GM23338 (cell line): Measurements from ENCODE around the gene WFDC12. TPM values are rescaled to one million over a fixed set of nuclear protein-coding genes. Genes with fewer than 3 reads are reported as not detected.
"Not testable (repeated sequence)": the region's sequence is repeated elsewhere in the genome, so short reads cannot be mapped to it uniquely, and the experiment has no call there.

Source experiments
- ATAC-seq: fragments of 200-7000 bp; cut with Tn5 transposase; 3 replicates; pipeline ENCODE4 v1.9.1; 2020
- DNase-seq: peaks from one replicate; pipeline ENCODE4 v3.0.0-alpha.2; 2015; ENCODE audit warnings: low spot score
- H2AFZ ChIP-seq: fragments of 200-600 bp; sonication (generic); 2 replicates; pipeline ENCODE4 v1.8.0; 2016; ENCODE audit warnings: antibody characterized with exemption, mild to moderate bottlenecking, moderate library complexity
- H3F3A ChIP-seq: fragments of 200-600 bp; sonication (generic); replicated peaks from 2 replicates; pipeline ENCODE4 v1.8.0; 2017; ENCODE audit warnings: antibody characterized with exemption, mixed run types, low read depth
- H3K27ac ChIP-seq: fragments of 200-600 bp; sonication (generic); 2 replicates; pipeline ENCODE4 v1.6.1; 2016; ENCODE audit warnings: low read depth
- H3K27me3 ChIP-seq: fragments of 200-600 bp; sonication (generic); 2 replicates; pipeline ENCODE4 v1.8.0; 2016; ENCODE audit warnings: mild to moderate bottlenecking, mixed run types, moderate library complexity; ENCODE audit not compliant: insufficient read depth
- H3K36me3 ChIP-seq: fragments of 200-600 bp; sonication (generic); 2 replicates; pipeline ENCODE4 v1.8.0; 2016; ENCODE audit warnings: mild to moderate bottlenecking; ENCODE audit not compliant: insufficient read depth
- H3K4me1 ChIP-seq: fragments of 200-600 bp; sonication (generic); 2 replicates; pipeline ENCODE4 v1.8.0; 2016; ENCODE audit warnings: mild to moderate bottlenecking, moderate library complexity; ENCODE audit not compliant: insufficient read depth
- H3K4me2 ChIP-seq: fragments of 200-600 bp; sonication (generic); 2 replicates; pipeline ENCODE4 v1.7.1; 2017; ENCODE audit warnings: mixed run types
- H3K4me3 ChIP-seq: fragments of 200-600 bp; sonication (generic); 2 replicates; pipeline ENCODE4 v1.6.1; 2016; ENCODE audit warnings: mixed run types
- H3K79me2 ChIP-seq: fragments of 200-600 bp; sonication (generic); replicated peaks from 2 replicates; pipeline ENCODE4 v1.8.0; 2017; ENCODE audit warnings: mild to moderate bottlenecking; ENCODE audit not compliant: insufficient read depth
- H3K9me2 ChIP-seq: fragments of 200-600 bp; sonication (generic); 2 replicates; pipeline ENCODE4 v1.8.0; 2017; ENCODE audit not compliant: insufficient read depth
- H4K20me1 ChIP-seq: fragments of 200-600 bp; sonication (generic); replicated peaks from 2 replicates; pipeline ENCODE4 v1.8.0; 2017; ENCODE audit warnings: mild to moderate bottlenecking; ENCODE audit not compliant: insufficient read depth
- H3K27ac Mint-ChIP-seq: 2 replicates; pipeline ENCODE4 v1.8.0; 2020; ENCODE audit warnings: inconsistent platforms, mild to moderate bottlenecking, moderate library complexity, mixed read lengths
- H3K27me3 Mint-ChIP-seq: 3 replicates; pipeline ENCODE4 v1.8.0; 2022; ENCODE audit warnings: low read depth, mild to moderate bottlenecking, moderate library complexity, mixed read lengths, inconsistent platforms; ENCODE audit not compliant: insufficient read depth, poor library complexity
- H3K36me3 Mint-ChIP-seq: 3 replicates; pipeline ENCODE4 v1.8.0; 2021; ENCODE audit warnings: low read depth, mild to moderate bottlenecking, inconsistent platforms, moderate library complexity, mixed read lengths
- H3K4me1 Mint-ChIP-seq: 3 replicates; pipeline ENCODE4 v1.8.0; 2020; ENCODE audit warnings: mild to moderate bottlenecking, inconsistent platforms, mixed read lengths
- H3K4me3 Mint-ChIP-seq: 3 replicates; pipeline ENCODE4 v1.8.0; 2021; ENCODE audit warnings: moderate library complexity, mild to moderate bottlenecking, inconsistent platforms, mixed read lengths
- H3K9me3 Mint-ChIP-seq: 3 replicates; pipeline ENCODE4 v1.8.0; 2020; ENCODE audit warnings: moderate library complexity, mild to moderate bottlenecking, inconsistent platforms, mixed read lengths
- CREB1 ChIP-seq: fragments of 250-450 bp; sonication (Bioruptor Pico); IDR thresholded peaks from 2 replicates; pipeline ENCODE4 v1.5.0; 2020; ENCODE audit warnings: low read depth, mild to moderate bottlenecking, moderate library complexity
- EZH2 ChIP-seq: fragments of 200-600 bp; sonication (generic); IDR thresholded peaks from one replicate; pipeline ENCODE4 v1.8.0; 2017; ENCODE audit warnings: antibody characterized with exemption, mild to moderate bottlenecking, low read depth; ENCODE audit not compliant: unreplicated experiment
- NANOG ChIP-seq: IDR thresholded peaks from 2 replicates; pipeline ENCODE4 v1.6.1; 2016; ENCODE audit warnings: antibody characterized with exemption, borderline replicate concordance
- STAT1 ChIP-seq: IDR thresholded peaks from one replicate; pipeline ENCODE4 v1.6.1; 2016; ENCODE audit warnings: antibody characterized with exemption; ENCODE audit not compliant: unreplicated experiment
- polyA plus RNA-seq: library from polyadenylated mRNA; unstranded; fragments of >200 nt; fragmentation: Nextera tagmentation; extraction: Ambion mirVana; gene quantifications from 2 replicates; pipeline ENCODE4 v1.2.1, GENCODE V29; 2016
- total RNA-seq: library from RNA; depleted of rRNA; stranded (reverse); fragments of >200 nt; shearing (Covaris generic); gene quantifications from 2 replicates; pipeline ENCODE4 v1.2.3, GENCODE V29; 2014
- TF ChIP-seq, protein P1 (sequence below), 2 experiments: fragments of 200-600 bp in 1 of 2; sonication (generic) in 1 of 2; conservative IDR thresholded peaks; 2 replicates each; pipeline versions ENCODE4 v1.5.1 to v1.6.1; 2016 to 2017; ENCODE audit warnings: antibody characterized with exemption in 2 of 2, low read depth in 2 of 2, mild to moderate bottlenecking in 2 of 2, moderate library complexity in 1 of 2
- TF ChIP-seq, protein P2 (sequence below): IDR thresholded peaks from one replicate; pipeline ENCODE4 v1.6.1; 2018; ENCODE audit warnings: antibody characterized with exemption; ENCODE audit not compliant: unreplicated experiment

WFDC12 gene
- total and polyA plus RNA-seq, 2 experiments from 2014 or later: not detected

DNA sequence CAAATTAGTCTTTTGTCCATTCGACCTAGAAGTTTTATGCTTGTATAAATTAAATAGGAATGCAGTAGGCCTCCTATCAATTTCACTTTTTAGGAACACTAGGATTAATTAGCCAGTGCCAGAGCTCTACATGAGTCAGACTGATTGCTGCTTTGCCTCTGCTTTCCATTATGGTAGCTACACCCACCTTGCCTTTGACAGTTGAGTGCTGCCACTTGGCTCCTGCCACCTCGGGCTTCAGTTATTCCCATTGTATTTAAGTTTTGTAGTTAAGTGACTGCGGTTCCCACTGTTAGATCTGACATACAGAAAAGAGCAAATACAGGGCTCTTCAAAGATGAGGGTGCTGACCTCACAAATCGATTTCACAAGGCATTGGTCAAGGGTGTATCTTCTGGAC lies 16.6 kb upstream of the WFDC12 start:
- Histone ChIP-seq H3K36me3 (no peaks in the 10 kb centered on the region), H3K4me3 (no peak overlapping the region), H3K79me2 (no peaks in the 10 kb centered on the region), H3F3A (no peaks in the 10 kb centered on the region), H4K20me1 (no peaks in the 10 kb centered on the region), H3K27ac (no peak overlapping the region), H2AFZ (no peak overlapping the region), H3K9me2 (peaks cover 10% of the 10 kb centered on the region; the same call in 1 of the 2 replicates), H3K4me2 (no peak overlapping the region), H3K4me1 (no peaks in the 10 kb centered on the region), H3K27me3 (no peaks in the 10 kb centered on the region)
- Mint-ChIP-seq H3K4me3 (no peak overlapping the region), H3K27ac (no peak overlapping the region), H3K9me3 (no peaks in the 10 kb centered on the region), H3K36me3 (no peaks in the 10 kb centered on the region), H3K4me1 (no peaks in the 10 kb centered on the region), H3K27me3 (no peaks in the 10 kb centered on the region)
- ATAC-seq (no peak), DNase-seq (no peak)
- TF ChIP-seq CREB1 (CRISPR knock-in tag): no peak
- TF ChIP-seq STAT1: no peak
- TF ChIP-seq, protein P1, sequence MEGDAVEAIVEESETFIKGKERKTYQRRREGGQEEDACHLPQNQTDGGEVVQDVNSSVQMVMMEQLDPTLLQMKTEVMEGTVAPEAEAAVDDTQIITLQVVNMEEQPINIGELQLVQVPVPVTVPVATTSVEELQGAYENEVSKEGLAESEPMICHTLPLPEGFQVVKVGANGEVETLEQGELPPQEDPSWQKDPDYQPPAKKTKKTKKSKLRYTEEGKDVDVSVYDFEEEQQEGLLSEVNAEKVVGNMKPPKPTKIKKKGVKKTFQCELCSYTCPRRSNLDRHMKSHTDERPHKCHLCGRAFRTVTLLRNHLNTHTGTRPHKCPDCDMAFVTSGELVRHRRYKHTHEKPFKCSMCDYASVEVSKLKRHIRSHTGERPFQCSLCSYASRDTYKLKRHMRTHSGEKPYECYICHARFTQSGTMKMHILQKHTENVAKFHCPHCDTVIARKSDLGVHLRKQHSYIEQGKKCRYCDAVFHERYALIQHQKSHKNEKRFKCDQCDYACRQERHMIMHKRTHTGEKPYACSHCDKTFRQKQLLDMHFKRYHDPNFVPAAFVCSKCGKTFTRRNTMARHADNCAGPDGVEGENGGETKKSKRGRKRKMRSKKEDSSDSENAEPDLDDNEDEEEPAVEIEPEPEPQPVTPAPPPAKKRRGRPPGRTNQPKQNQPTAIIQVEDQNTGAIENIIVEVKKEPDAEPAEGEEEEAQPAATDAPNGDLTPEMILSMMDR (conservative IDR thresholded peaks at IDR 0.05; ENCODE audit: low read depth in 2 of 2): no peak
- no peak for TF ChIP-seq EZH2
- no peak for TF ChIP-seq NANOG

DNA sequence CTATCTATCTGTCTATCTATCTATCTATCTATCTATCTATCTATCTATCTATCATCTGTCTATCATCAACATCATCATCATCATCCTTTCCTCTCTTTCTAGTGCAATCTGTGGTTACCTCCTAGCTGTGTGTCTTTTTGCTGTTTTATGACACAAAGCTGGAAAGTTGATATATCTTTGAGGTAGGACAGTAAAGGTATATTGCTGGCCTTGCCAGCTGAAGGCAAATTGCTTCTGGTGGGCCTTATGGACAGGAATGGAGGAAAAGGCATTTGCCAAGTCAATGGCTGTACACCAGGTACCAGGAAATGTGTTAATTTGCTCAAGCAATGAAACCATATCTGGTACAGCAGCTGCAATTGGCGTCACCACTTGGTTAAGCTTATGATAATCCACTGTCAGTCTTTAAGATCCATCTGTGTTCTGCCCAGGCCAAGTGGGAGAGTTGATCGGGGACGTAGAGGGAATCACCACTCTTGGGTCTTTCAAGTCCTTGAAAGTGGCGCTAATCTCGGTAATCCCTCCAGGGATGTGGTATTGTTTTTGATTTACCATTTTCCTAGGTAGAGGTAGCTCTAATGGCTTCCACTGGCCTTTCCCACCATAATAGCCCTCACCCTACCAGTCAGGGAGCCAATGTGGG lies 15.6 kb upstream of the WFDC12 start:
- not testable (repeated sequence) for H3K4me1 ChIP-seq, H4K20me1 ChIP-seq, H2AFZ ChIP-seq, H3K36me3 Mint-ChIP-seq, H3K27ac ChIP-seq, H3K4me1 Mint-ChIP-seq, H3F3A ChIP-seq, ATAC-seq, H3K27ac Mint-ChIP-seq, H3K4me3 Mint-ChIP-seq, DNase-seq, H3K4me2 ChIP-seq, H3K27me3 Mint-ChIP-seq, H3K9me3 Mint-ChIP-seq, H3K36me3 ChIP-seq, H3K27me3 ChIP-seq, H3K4me3 ChIP-seq, H3K79me2 ChIP-seq
- 0 out of 2 replicates have a peak, but pooled peaks cover 10% of the 10 kb centered on the region for H3K9me2 ChIP-seq

DNA sequence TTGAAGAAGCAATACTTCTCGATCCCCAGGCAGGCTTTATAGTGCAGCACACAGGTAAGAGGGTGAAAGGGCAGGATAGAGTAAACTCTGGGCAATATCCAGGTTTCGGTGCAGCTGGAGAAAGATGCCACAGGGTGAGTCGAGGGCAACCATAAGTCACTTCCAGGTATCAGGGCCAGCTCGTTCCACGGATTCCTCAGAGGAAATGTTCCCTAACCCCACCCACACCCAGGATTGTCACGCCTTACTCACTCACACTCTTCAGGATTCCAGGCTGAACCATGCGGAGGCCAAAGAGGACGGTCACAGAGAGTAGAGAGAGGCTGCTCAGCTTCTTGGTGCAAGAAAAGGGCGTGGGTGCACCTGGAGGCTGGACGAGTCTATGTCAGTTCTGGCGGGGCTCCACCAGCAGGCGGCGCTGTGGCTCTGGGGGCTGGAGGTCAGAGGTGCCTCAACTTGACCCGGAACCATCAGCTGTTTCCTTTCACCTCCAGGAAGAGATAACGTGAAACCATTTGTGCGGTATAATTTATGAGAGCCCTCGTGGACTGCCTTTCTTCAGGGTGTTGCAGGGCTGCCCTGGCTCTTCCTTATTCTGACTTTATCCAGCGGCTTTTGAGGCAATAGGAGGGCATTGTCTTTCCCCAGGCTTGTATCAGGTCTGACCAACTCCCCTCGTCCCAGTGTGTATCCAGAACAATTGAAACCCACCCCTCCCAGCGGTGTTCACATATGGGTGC lies 14.5 kb upstream of the WFDC12 start:
- DNase-seq: peak; percentile 90
- no peak overlapping the region for H3K4me2 ChIP-seq
- H3K79me2 ChIP-seq: no peaks in the 10 kb centered on the region
- Mint-ChIP-seq H3K9me3 (no peaks in the 10 kb centered on the region), H3K4me1 (no peaks in the 10 kb centered on the region), H3K27ac (no peak overlapping the region), H3K36me3 (no peaks in the 10 kb centered on the region), H3K27me3 (no peaks in the 10 kb centered on the region), H3K4me3 (no peak overlapping the region)
- peak; percentile 100 for ATAC-seq
- H4K20me1 ChIP-seq: no peaks in the 10 kb centered on the region
- peak overlapping the region; percentile 87 for H2AFZ ChIP-seq
- no peaks in the 10 kb centered on the region for H3F3A ChIP-seq
- H3K4me1 ChIP-seq: no peaks in the 10 kb centered on the region
- no peak overlapping the region for H3K27ac ChIP-seq
- no peak overlapping the region for H3K4me3 ChIP-seq
- no peaks in the 10 kb centered on the region for H3K36me3 ChIP-seq
- TF ChIP-seq, protein P1 (conservative IDR thresholded peaks at IDR 0.05; ENCODE audit: low read depth in 2 of 2): peak; percentile 94 to 95
- TF ChIP-seq, protein P2, sequence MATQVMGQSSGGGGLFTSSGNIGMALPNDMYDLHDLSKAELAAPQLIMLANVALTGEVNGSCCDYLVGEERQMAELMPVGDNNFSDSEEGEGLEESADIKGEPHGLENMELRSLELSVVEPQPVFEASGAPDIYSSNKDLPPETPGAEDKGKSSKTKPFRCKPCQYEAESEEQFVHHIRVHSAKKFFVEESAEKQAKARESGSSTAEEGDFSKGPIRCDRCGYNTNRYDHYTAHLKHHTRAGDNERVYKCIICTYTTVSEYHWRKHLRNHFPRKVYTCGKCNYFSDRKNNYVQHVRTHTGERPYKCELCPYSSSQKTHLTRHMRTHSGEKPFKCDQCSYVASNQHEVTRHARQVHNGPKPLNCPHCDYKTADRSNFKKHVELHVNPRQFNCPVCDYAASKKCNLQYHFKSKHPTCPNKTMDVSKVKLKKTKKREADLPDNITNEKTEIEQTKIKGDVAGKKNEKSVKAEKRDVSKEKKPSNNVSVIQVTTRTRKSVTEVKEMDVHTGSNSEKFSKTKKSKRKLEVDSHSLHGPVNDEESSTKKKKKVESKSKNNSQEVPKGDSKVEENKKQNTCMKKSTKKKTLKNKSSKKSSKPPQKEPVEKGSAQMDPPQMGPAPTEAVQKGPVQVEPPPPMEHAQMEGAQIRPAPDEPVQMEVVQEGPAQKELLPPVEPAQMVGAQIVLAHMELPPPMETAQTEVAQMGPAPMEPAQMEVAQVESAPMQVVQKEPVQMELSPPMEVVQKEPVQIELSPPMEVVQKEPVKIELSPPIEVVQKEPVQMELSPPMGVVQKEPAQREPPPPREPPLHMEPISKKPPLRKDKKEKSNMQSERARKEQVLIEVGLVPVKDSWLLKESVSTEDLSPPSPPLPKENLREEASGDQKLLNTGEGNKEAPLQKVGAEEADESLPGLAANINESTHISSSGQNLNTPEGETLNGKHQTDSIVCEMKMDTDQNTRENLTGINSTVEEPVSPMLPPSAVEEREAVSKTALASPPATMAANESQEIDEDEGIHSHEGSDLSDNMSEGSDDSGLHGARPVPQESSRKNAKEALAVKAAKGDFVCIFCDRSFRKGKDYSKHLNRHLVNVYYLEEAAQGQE: no peak
- H3K27me3 ChIP-seq: no peaks in the 10 kb centered on the region
- H3K9me2 ChIP-seq: 0 out of 2 replicates have a peak, but pooled peaks cover 10% of the 10 kb centered on the region
